Measurements from ENCODE around the gene LRRC4B. TPM values are rescaled to one million over a fixed set of nuclear protein-coding genes. Genes with fewer than 3 reads are reported as not detected.

LRRC4B gene
- polyA plus RNA-seq, 1 of the 3 experiments (the other 2 are of a cell fraction) = 6.9 TPM

DNA sequence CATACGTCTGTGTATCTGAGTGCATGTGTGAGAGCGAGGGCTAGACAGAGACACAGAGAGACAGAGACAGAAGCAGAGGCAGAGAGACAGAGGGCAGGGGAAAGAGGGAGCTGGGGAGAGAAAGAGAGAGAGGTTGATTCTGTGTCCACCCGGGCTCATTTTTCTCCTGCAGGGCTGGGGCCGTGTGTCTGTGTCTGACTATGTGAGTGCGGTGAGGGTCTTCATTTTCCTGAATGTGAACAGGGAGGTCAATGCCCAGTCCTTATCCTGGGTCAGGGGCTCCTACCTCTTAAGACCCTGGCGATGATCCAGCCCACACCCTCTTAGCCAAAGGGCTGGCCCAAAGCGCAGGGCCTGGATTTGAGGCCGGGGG lies 17.7 kb downstream of the LRRC4B start:
- Histone ChIP-seq H3K9me3 (no peaks in the 10 kb centered on the region), H3K27me3 (ENCODE audit: insufficient read depth) (no peaks in the 10 kb centered on the region), H3K4me2 (no peak overlapping the region), H2AFZ (ENCODE audit: low read depth) (no peak overlapping the region), H3K9ac (no peak overlapping the region), H3K9me2 (no peaks in the 10 kb centered on the region), H3K27ac (ENCODE audit: low read depth in 2 of 2, low read length in 1 of 2) (no peak overlapping the region), H3K4me1 (ENCODE audit: control insufficient read depth in 1 of 2, insufficient read depth in 2 of 2, low read depth in 1 of 2, low read length in 1 of 2) (peaks cover 0 to 26% of the 10 kb centered on the region in 2 experiments; a peak in 1 of 4 replicates), H3K36me3 (replicated peaks in 1 of 2; ENCODE audit: control insufficient read depth in 1 of 2, insufficient read depth in 2 of 2, low read length in 1 of 2) (no peaks in the 10 kb centered on the region), H3K4me3 (ENCODE audit: low read depth in 2 of 2, low read length in 1 of 2) (no peak overlapping the region), H4K20me1 (ENCODE audit: insufficient read depth) (peaks cover 8% of the 10 kb centered on the region; the same call in 1 of the 2 replicates), H3K79me2 (ENCODE audit: insufficient read depth) (no peaks in the 10 kb centered on the region), H3F3A (replicated peaks; ENCODE audit: insufficient read depth) (no peaks in the 10 kb centered on the region)
- POLR2A ChIA-PET = no interaction called here
- TF ChIP-seq FOXM1 (IDR thresholded peaks at IDR 0.05; ENCODE audit: low read depth) (no peak), TEAD4 (IDR thresholded peaks at IDR 0.05; ENCODE audit: borderline replicate concordance, insufficient read depth) (no peak), RXRA (IDR thresholded peaks at IDR 0.05; ENCODE audit: borderline replicate concordance, low read depth) (no peak), GABPA (IDR thresholded peaks at IDR 0.05; ENCODE audit: low read depth) (no peak), TAF1 (IDR thresholded peaks at IDR 0.05; ENCODE audit: borderline replicate concordance, low read depth, low read length) (no peak), YY1 (IDR thresholded peaks at IDR 0.05; ENCODE audit: low read depth) (no peak)
- CTCF ChIA-PET = interaction anchor here (2.3 kb wide), 1 partner anchor 13 kb away, joined by 14 read pairs; no protein-coding TSS in a partner anchor
- WGBS (ENCODE audit: low lambda C conversion rate) = 90% methylated on average over 6 of the region's 8 CpGs
- DNase-seq = no peak

GRCh38 chr19:50549927-50550593 lies 18.2 kb downstream of the LRRC4B start:
- H3K9me3 ChIP-seq = no peaks in the 10 kb centered on the region
- no peak overlapping the region for H3K9ac ChIP-seq
- no peak for DNase-seq
- H3K79me2 ChIP-seq (ENCODE audit: insufficient read depth) = no peaks in the 10 kb centered on the region
- H3F3A ChIP-seq (replicated peaks; ENCODE audit: insufficient read depth) = no peaks in the 10 kb centered on the region
- no peak overlapping the region for H3K4me3 ChIP-seq (ENCODE audit: low read depth in 2 of 2, low read length in 1 of 2)
- ChIA-PET POLR2A (no interaction called here), CTCF (interaction anchor here (0.7 to 2.3 kb wide), 3 partner anchors 12 to 297 kb away, joined by 3 to 14 read pairs (median 3); no protein-coding TSS in a partner anchor)
- H3K4me2 ChIP-seq = no peak overlapping the region
- no peaks in the 10 kb centered on the region for H3K36me3 ChIP-seq (replicated peaks in 1 of 2; ENCODE audit: control insufficient read depth in 1 of 2, insufficient read depth in 2 of 2, low read length in 1 of 2)
- H4K20me1 ChIP-seq (ENCODE audit: insufficient read depth) = peaks cover 6% of the 10 kb centered on the region; the same call in 1 of the 2 replicates
- no peak overlapping the region for H2AFZ ChIP-seq (ENCODE audit: low read depth)
- H3K27ac ChIP-seq (ENCODE audit: low read depth in 2 of 2, low read length in 1 of 2) = no peak overlapping the region
- H3K4me1 ChIP-seq (ENCODE audit: control insufficient read depth in 1 of 2, insufficient read depth in 2 of 2, low read depth in 1 of 2, low read length in 1 of 2) = peaks cover 0 to 26% of the 10 kb centered on the region in 2 experiments; a peak in 1 of 4 replicates
- TF ChIP-seq MXI1 (IDR thresholded peaks at IDR 0.05; ENCODE audit: low read depth, low read length) (no peak), TCF12 (IDR thresholded peaks at IDR 0.05) (no peak), PBX3 (IDR thresholded peaks at IDR 0.05) (no peak)
- 85% methylated on average over 16 of the region's 17 CpGs for WGBS (ENCODE audit: low lambda C conversion rate)
- no peaks in the 10 kb centered on the region for H3K27me3 ChIP-seq (ENCODE audit: insufficient read depth)
- H3K9me2 ChIP-seq = no peaks in the 10 kb centered on the region

Measured in SK-N-SH (cell line).